NCI-H345 (cell line): Measurements from ENCODE around the gene SLC8A2.

Experiments
- DNase-seq: peaks from one replicate; lab custom pipeline; 2025; lab: John Stamatoyannopoulos, UW

Gene SLC8A2

DNA sequence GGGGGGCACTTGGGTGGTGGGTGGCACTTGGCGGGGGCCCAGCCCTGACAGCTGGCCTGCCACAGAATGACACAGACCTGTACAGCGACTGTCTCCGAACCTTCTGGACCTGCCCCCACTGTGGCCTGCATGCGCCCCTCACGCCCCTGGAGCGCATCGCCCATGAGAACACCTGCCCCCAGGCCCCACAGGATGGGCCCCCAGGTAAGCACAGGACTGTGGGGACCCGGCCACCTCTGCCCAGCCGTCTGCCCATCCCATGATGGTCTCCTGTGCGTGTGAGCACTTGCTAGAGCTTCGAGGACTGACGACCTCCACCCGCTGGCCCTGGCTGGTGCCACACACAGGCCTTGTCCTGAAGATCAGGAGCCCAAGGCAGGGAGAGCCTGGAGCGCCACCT lies 90.6 kb downstream of the SLC8A2 start:
- DNase-seq: no peak

DNA sequence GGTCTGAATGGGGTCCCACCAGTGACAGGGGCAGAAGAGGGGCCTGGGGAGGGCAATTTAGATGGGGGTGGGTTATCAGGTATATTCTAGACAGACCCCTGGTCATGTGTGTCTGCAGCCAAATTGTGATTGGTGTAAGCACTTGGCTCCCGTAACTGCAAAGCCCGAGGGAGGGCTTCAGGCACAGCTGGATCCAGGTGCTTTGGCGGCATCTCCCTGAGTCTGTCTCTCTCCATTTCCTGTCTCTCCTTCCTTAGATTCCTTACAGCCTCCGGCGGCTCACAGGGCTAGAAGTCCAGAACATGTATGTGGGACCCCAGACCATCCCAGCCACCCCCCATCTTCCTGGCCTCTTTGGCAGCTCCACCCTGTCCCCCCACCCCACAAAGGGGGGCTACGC lies 91.1 kb downstream of the SLC8A2 start:
- DNase-seq: no peak

DNA sequence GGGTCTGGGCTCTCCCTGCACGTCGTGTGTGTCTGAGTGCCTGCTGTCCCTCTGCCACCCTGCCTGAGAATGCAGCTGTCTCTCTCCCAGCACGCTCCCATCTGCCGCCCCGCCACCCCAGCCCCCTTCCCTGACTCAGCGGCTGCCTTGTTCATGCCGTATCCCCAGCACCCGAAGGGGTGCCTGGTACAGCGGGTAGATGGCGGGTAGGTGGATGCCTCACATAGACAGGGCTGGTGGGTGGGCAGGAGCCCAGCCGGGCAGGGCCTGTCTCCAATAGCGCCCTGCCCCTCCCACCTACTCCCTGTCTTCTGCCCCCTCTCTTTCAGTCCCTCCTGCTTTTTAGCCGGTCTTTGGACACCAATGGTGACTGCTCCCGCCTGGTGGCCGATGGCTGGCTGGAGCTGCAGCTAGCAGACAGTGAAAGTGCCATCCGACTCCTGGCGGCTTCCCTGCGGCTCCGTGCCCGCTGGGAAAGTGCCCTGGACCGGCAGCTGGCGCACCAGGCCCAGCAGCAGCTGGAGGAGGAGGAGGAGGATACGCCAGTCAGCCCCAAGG lies 92.2 kb downstream of the SLC8A2 start:
- DNase-seq: no peak

DNA sequence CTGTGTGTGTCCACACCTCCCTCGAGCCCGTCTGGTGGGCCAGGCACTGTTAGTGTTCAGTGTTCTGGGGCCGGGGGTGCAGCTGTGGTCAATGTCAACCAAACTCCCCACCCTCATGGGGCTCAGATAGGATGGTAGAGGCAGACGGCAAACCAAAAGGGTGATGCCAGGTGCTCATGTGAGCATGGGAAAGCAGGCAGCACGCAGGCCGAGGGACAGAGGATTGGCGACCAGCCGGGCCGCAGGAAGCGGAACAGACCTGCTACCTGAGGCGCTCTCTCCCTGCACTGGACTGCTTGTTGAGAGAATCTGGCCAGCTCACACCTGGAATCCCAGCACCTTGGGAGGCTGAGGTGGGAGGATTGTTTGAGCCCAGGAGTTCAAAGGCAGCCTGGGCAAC lies 93.4 kb downstream of the SLC8A2 start:
- DNase-seq: no peak
